ENCODE data around the gene GFI1. TPM values are rescaled to one million over a fixed set of nuclear protein-coding genes. Genes with fewer than 3 reads are reported as not detected.

GFI1 gene
- total and polyA plus RNA-seq, 3 experiments from 2014 or later, result 26.0 to 74.6 (median 70.9) TPM

- Histone ChIP-seq H3K4me1 (ENCODE audit: insufficient read depth, low read length) (peaks cover 53% of the 10 kb centered on the region), H3K4me3 (ENCODE audit: low read length) (no peak overlapping the region), H3K27me3 (ENCODE audit: insufficient read depth, low read length, poor library complexity, severe bottlenecking) (no peaks in the 10 kb centered on the region), H3K27ac (ENCODE audit: low read depth, low read length) (no peak overlapping the region), H3K36me3 (ENCODE audit: insufficient read depth, low read length) (peaks cover 6% of the 10 kb centered on the region), H3K9me3 (ENCODE audit: low read length) (no peaks in the 10 kb centered on the region)
- Mint-ChIP-seq H3K9me3 (no peaks in the 10 kb centered on the region), H3K36me3 (peaks cover 5 to 70% (median 10%) of the 10 kb centered on the region in 3 donors), H3K4me1 (peaks cover 58 to 82% (median 65%) of the 10 kb centered on the region in 3 donors), H3K27me3 (peaks cover 0 to 1% of the 10 kb centered on the region in 2 donors), H3K27ac (peak overlapping the region; percentile 88 to 98 (median 96)), H3K4me3 (peak overlapping the region in 6 of 7 donors; percentile 16 to 79 (median 44))
- ChIA-PET CTCF (interaction anchor here (0.7 to 5.3 kb wide), 4 partner anchors 11 to 164 kb away, joined by 3 to 61 read pairs (median 5); partner anchors contain the start of gene GFI1), POLR2A (interaction anchor here (0.5 to 3.4 kb wide), 3 partner anchors 9 to 540 kb away, joined by 3 to 14 read pairs (median 10); partner anchors contain the start of gene GFI1)
- DNase-seq, result no peak
These were observed 12.8 kb downstream of the GFI1 start for GRCh38 chr1:92473781-92474495.

- H3K9me3 ChIP-seq (ENCODE audit: low read length), result no peaks in the 10 kb centered on the region
- no peak overlapping the region for H3K4me3 Mint-ChIP-seq
- no peak overlapping the region for H3K27ac ChIP-seq (ENCODE audit: low read depth, low read length)
- H3K36me3 ChIP-seq (ENCODE audit: insufficient read depth, low read length), result no peaks in the 10 kb centered on the region
- H3K4me3 ChIP-seq (ENCODE audit: low read length), result no peak overlapping the region
- ChIA-PET CTCF (interaction anchor here (0.7 kb wide), 1 partner anchor 13 kb away, joined by 3 read pairs; no protein-coding TSS in a partner anchor), POLR2A (interaction anchor here (0.6 kb wide), 1 partner anchor 13 kb away, joined by 6 read pairs; no protein-coding TSS in a partner anchor)
- H3K4me1 ChIP-seq (ENCODE audit: insufficient read depth, low read length), result peaks cover 33% of the 10 kb centered on the region
- no peak for DNase-seq
- no peaks in the 10 kb centered on the region for H3K9me3 Mint-ChIP-seq
- peaks cover 40 to 68% (median 49%) of the 10 kb centered on the region in 3 donors for H3K4me1 Mint-ChIP-seq
- peak overlapping the region in 2 of 8 donors; percentile 2 to 41 for H3K27ac Mint-ChIP-seq
- peaks cover 0 to 34% (median 6%) of the 10 kb centered on the region in 3 donors for H3K36me3 Mint-ChIP-seq
- H3K27me3 Mint-ChIP-seq, result peaks cover 0 to 1% of the 10 kb centered on the region in 2 donors
- H3K27me3 ChIP-seq (ENCODE audit: insufficient read depth, low read length, poor library complexity, severe bottlenecking), result no peaks in the 10 kb centered on the region
These were observed 16.5 kb downstream of the GFI1 start for GRCh38 chr1:92470216-92470615.

GRCh38 chr1:92466683-92467352, 19.9 kb downstream of the GFI1 start:
- POLR2A ChIA-PET, result interaction anchor here (1.1 kb wide), 1 partner anchor 12 kb away, joined by 3 read pairs; no protein-coding TSS in a partner anchor
- H3K27me3 Mint-ChIP-seq, result no peaks in the 10 kb centered on the region
- H3K9me3 Mint-ChIP-seq, result no peaks in the 10 kb centered on the region

GRCh38 chr1:92465256-92465647, 21.5 kb downstream of the GFI1 start:
- Histone ChIP-seq H3K4me1 (ENCODE audit: insufficient read depth, low read length) (peaks cover 38% of the 10 kb centered on the region), H3K27me3 (ENCODE audit: insufficient read depth, low read length, poor library complexity, severe bottlenecking) (no peaks in the 10 kb centered on the region), H3K36me3 (ENCODE audit: insufficient read depth, low read length) (no peaks in the 10 kb centered on the region), H3K9me3 (ENCODE audit: low read length) (no peaks in the 10 kb centered on the region), H3K4me3 (ENCODE audit: low read length) (no peak overlapping the region), H3K27ac (ENCODE audit: low read depth, low read length) (no peak overlapping the region)
- ChIA-PET POLR2A (interaction anchor here (0.7 kb wide), 1 partner anchor 11 kb away, joined by 10 read pairs; no protein-coding TSS in a partner anchor), CTCF (interaction anchor here (4.1 kb wide), 1 partner anchor 20 kb away, joined by 13 read pairs; the partner anchor contains the start of gene GFI1)
- Mint-ChIP-seq H3K4me1 (peaks cover 41 to 73% (median 50%) of the 10 kb centered on the region in 3 donors), H3K27me3 (no peaks in the 10 kb centered on the region), H3K9me3 (no peaks in the 10 kb centered on the region), H3K4me3 (peak overlapping the region in 1 of 7 donors; percentile 51), H3K36me3 (peaks cover 0 to 6% (median 4%) of the 10 kb centered on the region in 3 donors), H3K27ac (peak overlapping the region in 4 of 8 donors; percentile 22 to 79 (median 55))
- DNase-seq, result no peak

More at GRCh38 chr1:92466683-92467352, 19.9 kb downstream of the GFI1 start:
- Histone ChIP-seq H3K36me3 (ENCODE audit: insufficient read depth, low read length) (no peaks in the 10 kb centered on the region), H3K9me3 (ENCODE audit: low read length) (no peaks in the 10 kb centered on the region), H3K4me1 (ENCODE audit: insufficient read depth, low read length) (peaks cover 35% of the 10 kb centered on the region), H3K27me3 (ENCODE audit: insufficient read depth, low read length, poor library complexity, severe bottlenecking) (no peaks in the 10 kb centered on the region), H3K4me3 (ENCODE audit: low read length) (no peak overlapping the region), H3K27ac (ENCODE audit: low read depth, low read length) (no peak overlapping the region)
- H3K36me3 Mint-ChIP-seq, result peaks cover 0 to 12% (median 4%) of the 10 kb centered on the region in 3 donors
- no peak overlapping the region for H3K4me3 Mint-ChIP-seq
- no peak for DNase-seq
- H3K4me1 Mint-ChIP-seq, result peaks cover 41 to 65% (median 45%) of the 10 kb centered on the region in 3 donors
- H3K27ac Mint-ChIP-seq, result peak overlapping the region in 6 of 8 donors; percentile 42 to 73 (median 50)
- CTCF ChIA-PET, result interaction anchor here (1.1 to 4.1 kb wide), 3 partner anchors 12 to 156 kb away, joined by 3 to 13 read pairs (median 3); partner anchors contain the start of gene GFI1

GRCh38 chr1:92464588-92465255, 22.0 kb downstream of the GFI1 start:
- H3K27me3 ChIP-seq (ENCODE audit: insufficient read depth, low read length, poor library complexity, severe bottlenecking), result no peaks in the 10 kb centered on the region
- DNase-seq, result no peak
- no peaks in the 10 kb centered on the region for H3K36me3 ChIP-seq (ENCODE audit: insufficient read depth, low read length)
- CTCF ChIA-PET, result interaction anchor here (4.1 kb wide), 1 partner anchor 21 kb away, joined by 13 read pairs; the partner anchor contains the start of gene GFI1
- Mint-ChIP-seq H3K4me1 (peaks cover 46 to 76% (median 54%) of the 10 kb centered on the region in 3 donors), H3K27ac (peak overlapping the region; percentile 22 to 84 (median 64)), H3K27me3 (no peaks in the 10 kb centered on the region), H3K9me3 (no peaks in the 10 kb centered on the region), H3K36me3 (peaks cover 0 to 3% (median 2%) of the 10 kb centered on the region in 3 donors), H3K4me3 (peak overlapping the region in 5 of 7 donors; percentile 13 to 51 (median 47))
- POLR2A ChIA-PET, result interaction anchor here (0.7 kb wide), 1 partner anchor 12 kb away, joined by 10 read pairs; no protein-coding TSS in a partner anchor
- H3K27ac ChIP-seq (ENCODE audit: low read depth, low read length), result no peak overlapping the region
- H3K4me1 ChIP-seq (ENCODE audit: insufficient read depth, low read length), result peaks cover 44% of the 10 kb centered on the region
- no peaks in the 10 kb centered on the region for H3K9me3 ChIP-seq (ENCODE audit: low read length)
- no peak overlapping the region for H3K4me3 ChIP-seq (ENCODE audit: low read length)

- peak overlapping the region in 3 of 7 donors; percentile 1 to 32 (median 27) for H3K4me3 Mint-ChIP-seq
- no peaks in the 10 kb centered on the region for H3K36me3 Mint-ChIP-seq
- peak overlapping the region in 2 of 8 donors; percentile 1 to 29 for H3K27ac Mint-ChIP-seq
- Histone ChIP-seq H3K4me3 (ENCODE audit: low read length) (no peak overlapping the region), H3K27me3 (ENCODE audit: insufficient read depth, low read length, poor library complexity, severe bottlenecking) (no peaks in the 10 kb centered on the region), H3K27ac (ENCODE audit: low read depth, low read length) (no peak overlapping the region), H3K9me3 (ENCODE audit: low read length) (no peaks in the 10 kb centered on the region), H3K4me1 (ENCODE audit: insufficient read depth, low read length) (peaks cover 41% of the 10 kb centered on the region), H3K36me3 (ENCODE audit: insufficient read depth, low read length) (no peaks in the 10 kb centered on the region)
- ChIA-PET CTCF (interaction anchor here (2.0 kb wide), 1 partner anchor 23 kb away, joined by 8 read pairs; no protein-coding TSS in a partner anchor), POLR2A (no interaction called here)
- peaks cover 41 to 66% (median 50%) of the 10 kb centered on the region in 3 donors for H3K4me1 Mint-ChIP-seq
- no peaks in the 10 kb centered on the region for H3K9me3 Mint-ChIP-seq
- DNase-seq, result no peak
- H3K27me3 Mint-ChIP-seq, result peaks cover 0 to 2% of the 10 kb centered on the region in 2 donors
These were observed 25.2 kb downstream of the GFI1 start for GRCh38 chr1:92461364-92462097.
